GM12878 (cell line): Measurements from ENCODE around the gene EML5.

Experiments used
- ATF3 ChIP-seq: IDR thresholded peaks from 2 replicates; pipeline ENCODE4 v1.6.1; 2011; ENCODE audit warnings: low read depth, mild to moderate bottlenecking, low read length, moderate library complexity, borderline replicate concordance; ENCODE audit errors: extremely low read depth
- NFXL1 ChIP-seq: fragments of 450-650 bp; IDR thresholded peaks from 2 replicates; pipeline ENCODE4 v1.6.1; 2017; ENCODE audit warnings: antibody characterized with exemption, mild to moderate bottlenecking, borderline replicate concordance
- STAT3 ChIP-seq: IDR thresholded peaks from 2 replicates; pipeline ENCODE4 v1.6.1; 2011; ENCODE audit warnings: low read depth, low read length, improper control_type of control experiment
- TCF12 ChIP-seq: IDR thresholded peaks from 2 replicates; pipeline ENCODE4 v1.6.1; 2011; ENCODE audit warnings: low read depth, mild to moderate bottlenecking, low read length
- TF ChIP-seq, protein P1 (sequence below), 3 experiments: IDR thresholded peaks in 2 of 3; conservative IDR thresholded peaks in 1 of 3; 2 replicates each; pipeline ENCODE4 v1.5.1; 2011; ENCODE audit warnings: low read depth in 3 of 3, low read length in 3 of 3, mild to moderate bottlenecking in 3 of 3, control low read depth in 2 of 3, moderate library complexity in 2 of 3, inconsistent platforms in 1 of 3, mixed read lengths in 1 of 3; ENCODE audit not compliant: control insufficient read depth in 2 of 3, insufficient read depth in 1 of 3; ENCODE audit errors: extremely low read depth in 1 of 3

DNA sequence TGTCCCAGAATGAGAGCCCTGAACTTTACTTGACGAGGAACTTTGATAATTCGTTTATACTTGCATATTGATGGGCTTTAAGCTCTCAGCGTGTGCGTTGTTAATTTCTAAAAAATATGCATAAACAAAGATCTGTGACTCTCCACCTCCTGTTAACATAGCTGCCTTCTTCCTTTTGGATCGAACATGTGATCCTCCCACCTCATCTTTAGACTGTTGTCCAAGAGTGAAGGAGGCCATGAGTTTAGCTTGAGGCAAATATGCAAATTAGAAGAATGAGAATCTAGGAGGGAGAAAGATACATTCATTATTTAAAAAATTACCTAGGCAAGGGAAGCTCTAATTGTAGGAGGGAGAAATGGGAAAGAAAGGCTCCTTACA lies 32.3 kb upstream of the EML5 start:
- TF ChIP-seq TCF12 = no peak
- no peak for TF ChIP-seq NFXL1
- TF ChIP-seq ATF3 = no peak
- TF ChIP-seq, protein P1, sequence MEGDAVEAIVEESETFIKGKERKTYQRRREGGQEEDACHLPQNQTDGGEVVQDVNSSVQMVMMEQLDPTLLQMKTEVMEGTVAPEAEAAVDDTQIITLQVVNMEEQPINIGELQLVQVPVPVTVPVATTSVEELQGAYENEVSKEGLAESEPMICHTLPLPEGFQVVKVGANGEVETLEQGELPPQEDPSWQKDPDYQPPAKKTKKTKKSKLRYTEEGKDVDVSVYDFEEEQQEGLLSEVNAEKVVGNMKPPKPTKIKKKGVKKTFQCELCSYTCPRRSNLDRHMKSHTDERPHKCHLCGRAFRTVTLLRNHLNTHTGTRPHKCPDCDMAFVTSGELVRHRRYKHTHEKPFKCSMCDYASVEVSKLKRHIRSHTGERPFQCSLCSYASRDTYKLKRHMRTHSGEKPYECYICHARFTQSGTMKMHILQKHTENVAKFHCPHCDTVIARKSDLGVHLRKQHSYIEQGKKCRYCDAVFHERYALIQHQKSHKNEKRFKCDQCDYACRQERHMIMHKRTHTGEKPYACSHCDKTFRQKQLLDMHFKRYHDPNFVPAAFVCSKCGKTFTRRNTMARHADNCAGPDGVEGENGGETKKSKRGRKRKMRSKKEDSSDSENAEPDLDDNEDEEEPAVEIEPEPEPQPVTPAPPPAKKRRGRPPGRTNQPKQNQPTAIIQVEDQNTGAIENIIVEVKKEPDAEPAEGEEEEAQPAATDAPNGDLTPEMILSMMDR (IDR thresholded peaks at IDR 0.05 in 2 of 3, conservative IDR thresholded peaks at IDR 0.05 in 1 of 3; ENCODE audit: control insufficient read depth in 2 of 3, extremely low read depth in 1 of 3, insufficient read depth in 1 of 3, low read depth in 3 of 3, low read length in 3 of 3) = no peak
- TF ChIP-seq STAT3 = no peak
